Measurements from ENCODE around the gene CPT2. TPM values are rescaled to one million over a fixed set of nuclear protein-coding genes. Genes with fewer than 3 reads are reported as not detected.
A peak's percentile ranks its signal among the peaks of the same experiment; 100 is the strongest.

Gene CPT2
- total RNA-seq, 4 donors from 2014 or later, result 23.1 to 134 (median 55.0) TPM

DNA sequence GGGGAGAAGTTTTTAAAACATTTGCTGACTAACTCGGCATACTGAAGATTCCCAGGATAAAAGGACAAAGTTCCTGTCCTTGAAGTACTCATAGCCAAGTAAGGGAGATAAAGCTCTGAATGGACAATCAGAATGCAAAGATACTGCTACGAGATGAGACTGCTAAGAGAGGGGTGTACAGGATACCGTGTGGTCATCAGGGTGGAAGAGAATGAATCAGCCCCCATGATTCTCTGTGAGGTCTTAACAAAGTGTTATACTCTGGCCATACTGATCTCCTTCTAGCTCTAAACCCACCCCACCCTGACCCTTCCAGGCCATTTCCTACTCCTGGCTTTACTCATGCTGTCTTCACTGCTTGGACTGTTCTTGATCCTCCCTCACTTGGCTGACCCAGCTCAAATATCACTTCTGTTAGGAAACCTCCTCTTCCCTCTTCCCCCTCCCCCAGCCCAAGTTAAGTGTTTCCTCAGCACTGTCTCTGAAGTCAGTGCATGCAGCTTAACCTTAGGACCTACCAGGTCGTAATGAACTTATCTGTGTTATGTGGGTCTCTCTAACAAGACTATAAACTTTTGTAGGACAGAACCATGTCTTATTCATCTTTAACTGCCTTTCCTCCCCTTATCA lies 57.5 kb downstream of the CPT2 start:
- Histone ChIP-seq H3K4me3 (no peak overlapping the region), H3K27ac (peak overlapping the region in 1 of 4 donors; percentile 44), H3K27me3 (no peaks in the 10 kb centered on the region), H3K36me3 (no peaks in the 10 kb centered on the region), H3K4me1 (no peaks in the 10 kb centered on the region), H3K9me3 (no peaks in the 10 kb centered on the region)
- TF ChIP-seq POLR2A (IDR thresholded peaks at IDR 0.05), result no peak
- TF ChIP-seq CTCF (IDR thresholded peaks at IDR 0.05), result no peak
- no peak for DNase-seq

- DNase-seq, result no peak
- H3K27ac ChIP-seq, result no peak overlapping the region
- no peaks in the 10 kb centered on the region for H3K4me1 ChIP-seq
- H3K9me3 ChIP-seq, result no peaks in the 10 kb centered on the region
- no peaks in the 10 kb centered on the region for H3K36me3 ChIP-seq
- no peaks in the 10 kb centered on the region for H3K27me3 ChIP-seq
- no peak for TF ChIP-seq CTCF (IDR thresholded peaks at IDR 0.05)
- no peak for TF ChIP-seq POLR2A (IDR thresholded peaks at IDR 0.05)
- H3K4me3 ChIP-seq, result no peak overlapping the region
Measured at GRCh38 chr1:53255031-53255430, 58.4 kb downstream of the CPT2 start.

DNA sequence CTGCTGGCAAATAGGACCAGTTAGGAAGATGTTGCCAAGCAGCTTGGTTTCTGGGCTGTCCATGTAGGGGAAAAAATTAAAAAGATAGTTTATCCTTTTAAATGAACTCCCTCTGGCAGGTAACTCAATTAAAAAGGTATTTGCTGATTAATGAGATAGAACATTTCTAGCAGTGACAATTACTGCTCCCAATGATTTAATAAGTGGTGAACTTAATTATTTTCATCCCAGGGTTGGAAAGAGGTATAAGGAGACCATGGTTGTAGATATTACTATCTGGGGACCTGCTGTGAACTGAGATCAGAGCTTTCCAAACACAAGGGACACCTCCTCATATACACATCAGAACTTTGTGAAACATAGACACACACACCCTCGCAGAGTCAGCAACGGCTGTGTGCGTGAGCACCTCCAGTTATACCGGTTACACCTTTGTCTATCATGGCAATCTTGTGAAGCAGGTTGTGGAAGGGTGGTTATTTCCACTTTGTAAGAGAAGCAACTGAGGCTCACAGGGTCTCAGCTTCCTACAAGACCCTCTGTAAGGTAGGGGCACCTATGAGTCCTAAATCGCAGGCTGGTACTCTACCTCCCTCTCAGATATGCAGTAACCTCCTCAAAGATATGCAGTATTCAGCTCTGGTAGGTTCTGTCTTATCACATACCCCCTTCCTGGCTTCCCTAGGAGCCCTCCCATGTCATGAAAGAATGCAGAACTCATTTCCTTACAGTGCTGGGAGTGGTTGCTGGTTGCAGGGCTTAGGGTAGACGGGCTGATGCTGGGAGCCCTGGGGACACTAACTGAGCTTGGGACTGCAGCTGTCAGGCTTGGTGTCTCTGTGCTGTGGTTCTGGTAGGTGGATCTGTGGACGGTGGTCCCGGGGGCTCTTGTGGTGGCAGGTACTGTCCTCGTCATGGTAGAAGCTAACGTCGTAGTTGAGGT lies 60.2 kb downstream of the CPT2 start:
- Histone ChIP-seq H3K36me3 (no peaks in the 10 kb centered on the region), H3K4me3 (no peak overlapping the region), H3K27me3 (no peaks in the 10 kb centered on the region), H3K9me3 (no peaks in the 10 kb centered on the region), H3K27ac (no peak overlapping the region), H3K4me1 (no peaks in the 10 kb centered on the region)
- TF ChIP-seq POLR2A (IDR thresholded peaks at IDR 0.05) (no peak), CTCF (IDR thresholded peaks at IDR 0.05) (no peak)
- no peak for DNase-seq

GRCh38 chr1:53257454-53258081 lies 60.9 kb downstream of the CPT2 start:
- Histone ChIP-seq H3K27ac (no peak overlapping the region), H3K36me3 (no peaks in the 10 kb centered on the region), H3K27me3 (no peaks in the 10 kb centered on the region), H3K4me1 (no peaks in the 10 kb centered on the region), H3K9me3 (no peaks in the 10 kb centered on the region), H3K4me3 (no peak overlapping the region)
- DNase-seq, result no peak
- TF ChIP-seq CTCF (IDR thresholded peaks at IDR 0.05) (no peak), POLR2A (IDR thresholded peaks at IDR 0.05) (no peak)

DNA sequence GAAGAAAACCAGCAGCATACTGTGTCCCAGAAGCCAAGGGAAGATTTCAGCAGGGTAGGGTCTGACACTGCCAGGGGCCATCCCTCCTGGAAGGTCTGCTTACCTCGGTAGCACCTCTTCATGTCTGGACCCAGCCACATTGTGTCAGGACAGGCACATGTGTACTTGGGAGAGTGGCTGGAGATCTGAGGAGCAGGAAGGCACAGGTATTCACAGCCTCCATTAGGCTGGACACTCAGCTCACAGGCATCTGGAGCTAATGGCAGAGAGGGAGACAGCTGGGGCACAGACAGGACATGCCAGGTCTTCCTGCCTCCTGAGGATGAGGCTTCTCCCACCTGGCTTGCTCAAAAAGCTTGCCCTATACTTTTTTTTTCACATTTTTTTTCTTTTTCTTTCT lies 61.6 kb downstream of the CPT2 start:
- H3K36me3 ChIP-seq, result no peaks in the 10 kb centered on the region
- no peak for DNase-seq
- H3K27me3 ChIP-seq, result no peaks in the 10 kb centered on the region
- no peak for TF ChIP-seq POLR2A (IDR thresholded peaks at IDR 0.05)
- H3K4me1 ChIP-seq, result no peaks in the 10 kb centered on the region
- H3K9me3 ChIP-seq, result no peaks in the 10 kb centered on the region
- no peak overlapping the region for H3K27ac ChIP-seq
- no peak overlapping the region for H3K4me3 ChIP-seq

DNA sequence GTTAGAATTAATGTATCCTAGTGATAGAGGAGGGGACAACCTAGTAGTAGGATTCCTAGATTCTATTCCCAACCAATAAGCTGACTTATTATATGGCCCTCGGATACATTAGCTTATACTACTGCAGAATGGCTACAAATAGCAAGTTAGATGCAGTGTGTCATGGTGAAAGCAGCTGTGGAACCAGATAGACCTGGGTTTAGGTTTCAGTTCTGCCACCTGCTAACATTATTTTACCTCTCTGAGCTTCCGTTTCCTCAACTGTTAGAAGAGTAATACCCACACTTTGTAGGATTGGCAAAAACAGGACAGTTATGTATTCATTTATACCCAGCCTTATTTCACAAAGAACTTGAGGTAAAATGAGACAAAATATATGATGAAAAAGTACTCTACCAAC lies 63.3 kb downstream of the CPT2 start:
- Histone ChIP-seq H3K9me3 (no peaks in the 10 kb centered on the region), H3K4me1 (no peaks in the 10 kb centered on the region), H3K27ac (no peak overlapping the region), H3K4me3 (no peak overlapping the region), H3K36me3 (no peaks in the 10 kb centered on the region), H3K27me3 (no peaks in the 10 kb centered on the region)
- TF ChIP-seq POLR2A (IDR thresholded peaks at IDR 0.05), result no peak
- TF ChIP-seq CTCF (IDR thresholded peaks at IDR 0.05), result no peak
- DNase-seq, result no peak

Measured in Peyer's patch (tissue), 4 donors.